Parathyroid adenoma (tissue), 2 donors: ENCODE measurements around the gene CAMTA1.

Source experiments
- H2AFZ ChIP-seq: fragments of 300-600 bp; sonication (generic); one replicate; pipeline ENCODE4 v1.7.0; 2017; ENCODE audit warnings: antibody characterized with exemption, mild to moderate bottlenecking
- H3K27ac ChIP-seq: fragments of 300-600 bp; sonication (generic); one replicate; pipeline ENCODE4 v1.7.0; 2017
- H3K27me3 ChIP-seq: fragments of 300-600 bp; sonication (generic); one replicate; pipeline ENCODE4 v1.7.0; 2017; ENCODE audit warnings: low read length; ENCODE audit not compliant: control insufficient read depth, insufficient read depth
- H3K36me3 ChIP-seq: fragments of 300-600 bp; sonication (generic); one replicate; pipeline ENCODE4 v1.7.0; 2017; ENCODE audit warnings: low read length; ENCODE audit not compliant: control insufficient read depth, insufficient read depth
- H3K4me1 ChIP-seq: fragments of 300-600 bp; sonication (generic); one replicate; pipeline ENCODE4 v1.7.0; 2017; ENCODE audit warnings: control low read depth
- H3K4me2 ChIP-seq: fragments of 300-600 bp; sonication (generic); one replicate; pipeline ENCODE4 v1.7.0; 2017; ENCODE audit warnings: low read length
- H3K4me3 ChIP-seq: fragments of 300-600 bp; sonication (generic); one replicate; pipeline ENCODE4 v1.7.0; 2017; ENCODE audit warnings: low read depth, low read length
- H3K79me2 ChIP-seq: fragments of 300-600 bp; sonication (generic); one replicate; pipeline ENCODE4 v1.7.0; 2017; ENCODE audit warnings: control low read depth
- H3K9ac ChIP-seq: fragments of 300-600 bp; sonication (generic); one replicate; pipeline ENCODE4 v1.7.0; 2017; ENCODE audit warnings: mild to moderate bottlenecking
- H3K9me3 ChIP-seq: fragments of 300-600 bp; sonication (generic); one replicate; pipeline ENCODE4 v1.7.0; 2017; ENCODE audit warnings: low read length; ENCODE audit not compliant: control insufficient read depth
- CTCF ChIP-seq: fragments of 300-600 bp; sonication (generic); IDR thresholded peaks from one replicate; pipeline ENCODE4 v1.7.0; 2017; ENCODE audit warnings: antibody characterized with exemption, mild to moderate bottlenecking
- donor health status: primary hyperparathyroidism.

CAMTA1 gene

GRCh38 chr1:7253988-7254587 is 468.8 kb downstream of the CAMTA1 start:
- Histone ChIP-seq H3K27ac (no peak overlapping the region), H3K9me3 (no peaks in the 10 kb centered on the region), H3K4me2 (no peak overlapping the region), H3K79me2 (no peaks in the 10 kb centered on the region), H3K4me1 (no peaks in the 10 kb centered on the region), H2AFZ (no peak overlapping the region), H3K36me3 (no peaks in the 10 kb centered on the region), H3K27me3 (no peaks in the 10 kb centered on the region), H3K4me3 (no peak overlapping the region), H3K9ac (no peak overlapping the region)
- no peak for TF ChIP-seq CTCF

GRCh38 chr1:7255303-7256058 is 470.2 kb downstream of the CAMTA1 start:
- Histone ChIP-seq H3K9ac (no peak overlapping the region), H3K79me2 (no peaks in the 10 kb centered on the region), H3K4me2 (no peak overlapping the region), H3K27ac (no peak overlapping the region), H3K4me3 (no peak overlapping the region), H3K9me3 (no peaks in the 10 kb centered on the region), H3K36me3 (no peaks in the 10 kb centered on the region), H3K27me3 (no peaks in the 10 kb centered on the region), H2AFZ (no peak overlapping the region), H3K4me1 (no peaks in the 10 kb centered on the region)
- no peak for TF ChIP-seq CTCF

GRCh38 chr1:7256526-7256925 is 471.3 kb downstream of the CAMTA1 start:
- Histone ChIP-seq H3K9ac (no peak overlapping the region), H3K79me2 (no peaks in the 10 kb centered on the region), H3K4me1 (no peaks in the 10 kb centered on the region), H3K36me3 (no peaks in the 10 kb centered on the region), H3K4me2 (no peak overlapping the region), H3K9me3 (no peaks in the 10 kb centered on the region), H3K27me3 (no peaks in the 10 kb centered on the region), H3K4me3 (no peak overlapping the region), H3K27ac (no peak overlapping the region), H2AFZ (no peak overlapping the region)
- TF ChIP-seq CTCF: no peak

- Histone ChIP-seq H3K36me3 (no peaks in the 10 kb centered on the region), H3K9ac (no peak overlapping the region), H3K4me2 (no peak overlapping the region), H3K4me3 (no peak overlapping the region), H3K9me3 (no peaks in the 10 kb centered on the region), H3K27me3 (no peaks in the 10 kb centered on the region), H3K27ac (no peak overlapping the region), H3K4me1 (no peaks in the 10 kb centered on the region), H3K79me2 (no peaks in the 10 kb centered on the region), H2AFZ (no peak overlapping the region)
- no peak for TF ChIP-seq CTCF
These were observed 472.0 kb downstream of the CAMTA1 start for GRCh38 chr1:7257225-7257624.
